Measurements from ENCODE around the gene PRXL2B. TPM values are rescaled to one million over a fixed set of nuclear protein-coding genes. Genes with fewer than 3 reads are reported as not detected.

The PRXL2B gene
- total RNA-seq, 2 experiments from 2014 or later: 5.2 to 10.4 TPM

DNA sequence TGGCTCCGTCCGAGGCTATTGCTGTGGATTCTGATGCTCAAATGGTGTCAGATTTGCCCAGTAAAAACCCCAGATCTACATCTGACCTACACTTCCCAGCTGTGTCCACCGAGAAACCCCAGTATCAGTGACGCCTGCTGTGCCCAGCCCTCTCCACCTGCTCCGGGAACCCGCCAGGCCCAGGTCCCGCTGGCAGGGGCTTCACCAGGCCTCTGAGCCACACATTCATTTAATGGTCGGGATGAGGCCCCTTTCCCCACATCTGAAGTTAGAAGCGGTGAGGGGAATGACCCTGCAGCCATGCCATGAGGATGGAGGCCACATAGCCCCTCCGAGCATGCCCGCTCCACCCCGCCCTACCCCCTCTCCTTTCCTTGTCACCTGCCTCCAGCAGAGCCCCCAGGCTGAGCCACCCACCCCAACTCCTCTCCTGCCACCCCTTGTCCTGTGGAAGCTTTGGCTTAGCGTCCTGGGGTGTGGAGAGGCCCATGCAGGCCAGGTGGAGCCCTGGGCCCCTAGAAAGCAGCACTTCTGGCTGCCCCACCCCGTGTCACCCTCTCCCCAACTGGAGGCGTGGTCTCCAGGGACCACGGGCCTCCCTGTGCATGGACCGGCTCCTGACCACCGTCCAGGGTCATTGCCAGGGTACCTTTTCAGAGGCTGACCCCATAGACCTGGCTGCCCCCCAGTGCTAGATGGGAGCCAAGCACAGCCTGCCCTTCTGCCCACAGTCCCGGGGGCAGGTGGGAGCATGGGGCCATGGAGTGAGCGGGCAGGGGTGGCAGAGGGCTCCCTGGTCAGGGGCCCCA, 22.4 kb upstream of the PRXL2B start:
- Histone ChIP-seq H2AFZ (ENCODE audit: low read length) (no peak overlapping the region), H3K4me1 (ENCODE audit: insufficient read depth, low read length, poor library complexity, severe bottlenecking) (no peaks in the 10 kb centered on the region), H3K4me3 (ENCODE audit: low read depth, low read length, poor library complexity, severe bottlenecking) (no peak overlapping the region), H3K27ac (ENCODE audit: low read depth, low read length, poor library complexity, severe bottlenecking) (no peak overlapping the region), H3K4me2 (ENCODE audit: low read length) (no peak overlapping the region), H3K79me2 (ENCODE audit: insufficient read depth, low read depth, low read length) (no peaks in the 10 kb centered on the region), H3K36me3 (ENCODE audit: insufficient read depth, low read length) (no peaks in the 10 kb centered on the region), H3K9me3 (ENCODE audit: low read length) (no peaks in the 10 kb centered on the region), H4K20me1 (ENCODE audit: insufficient read depth, low read length) (no peaks in the 10 kb centered on the region), H3K9me2 (ENCODE audit: insufficient read depth, low read length) (no peaks in the 10 kb centered on the region)
- no TSS peak for BruUV-seq (replicated peaks)
- intact Hi-C loops (cut with micrococcal nuclease; ENCODE audit: unreplicated experiment): no loop called here
- TF ChIP-seq EZH2phosphoT487 (IDR thresholded peaks at IDR 0.05; ENCODE audit: borderline replicate concordance, low read depth, low read length): no peak
- TF ChIP-seq, protein P1, sequence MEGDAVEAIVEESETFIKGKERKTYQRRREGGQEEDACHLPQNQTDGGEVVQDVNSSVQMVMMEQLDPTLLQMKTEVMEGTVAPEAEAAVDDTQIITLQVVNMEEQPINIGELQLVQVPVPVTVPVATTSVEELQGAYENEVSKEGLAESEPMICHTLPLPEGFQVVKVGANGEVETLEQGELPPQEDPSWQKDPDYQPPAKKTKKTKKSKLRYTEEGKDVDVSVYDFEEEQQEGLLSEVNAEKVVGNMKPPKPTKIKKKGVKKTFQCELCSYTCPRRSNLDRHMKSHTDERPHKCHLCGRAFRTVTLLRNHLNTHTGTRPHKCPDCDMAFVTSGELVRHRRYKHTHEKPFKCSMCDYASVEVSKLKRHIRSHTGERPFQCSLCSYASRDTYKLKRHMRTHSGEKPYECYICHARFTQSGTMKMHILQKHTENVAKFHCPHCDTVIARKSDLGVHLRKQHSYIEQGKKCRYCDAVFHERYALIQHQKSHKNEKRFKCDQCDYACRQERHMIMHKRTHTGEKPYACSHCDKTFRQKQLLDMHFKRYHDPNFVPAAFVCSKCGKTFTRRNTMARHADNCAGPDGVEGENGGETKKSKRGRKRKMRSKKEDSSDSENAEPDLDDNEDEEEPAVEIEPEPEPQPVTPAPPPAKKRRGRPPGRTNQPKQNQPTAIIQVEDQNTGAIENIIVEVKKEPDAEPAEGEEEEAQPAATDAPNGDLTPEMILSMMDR (conservative IDR thresholded peaks at IDR 0.05; ENCODE audit: low read length): no peak
- CTCF ChIA-PET (ENCODE audit: unreplicated experiment): no interaction called here
- POLR2A ChIA-PET: interaction anchor here (0.8 kb wide), 1 partner anchor 162 kb away, joined by 6 read pairs; no protein-coding TSS in a partner anchor
- DNase-seq (ENCODE audit: low spot score): no peak

DNA sequence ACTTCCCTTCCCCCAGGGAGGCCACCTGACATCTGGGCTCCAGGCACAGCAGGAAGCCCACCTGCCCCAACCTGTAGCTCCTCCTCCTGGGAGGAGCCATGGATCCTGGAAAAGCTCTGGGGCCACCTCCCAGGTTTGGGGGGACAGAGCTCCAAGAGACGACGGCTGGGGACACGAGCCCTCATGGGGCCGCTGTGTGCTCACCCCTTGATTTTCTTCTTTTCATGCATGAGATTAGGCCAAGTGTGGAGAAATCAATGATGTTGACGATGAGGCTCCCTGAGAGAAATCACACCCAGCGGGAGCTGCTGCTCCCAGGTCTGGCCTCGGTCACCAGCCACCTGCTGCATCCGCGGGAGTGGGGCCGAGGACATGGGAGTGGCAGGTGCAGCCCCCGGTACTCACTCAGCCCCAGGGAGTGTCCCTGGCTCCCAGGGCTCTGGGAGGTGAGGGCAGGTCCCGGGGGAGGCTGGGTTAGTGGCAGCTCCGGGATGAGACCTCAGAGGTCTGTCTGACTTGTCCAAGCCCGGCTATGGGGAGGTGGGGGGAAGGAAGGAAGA, 21.7 kb upstream of the PRXL2B start:
- no peak for TF ChIP-seq EZH2phosphoT487 (IDR thresholded peaks at IDR 0.05; ENCODE audit: borderline replicate concordance, low read depth, low read length)
- TF ChIP-seq, protein P1 (conservative IDR thresholded peaks at IDR 0.05; ENCODE audit: low read length): no peak
- H2AFZ ChIP-seq (ENCODE audit: low read length): no peak overlapping the region
- DNase-seq (ENCODE audit: low spot score): no peak
- no peaks in the 10 kb centered on the region for H4K20me1 ChIP-seq (ENCODE audit: insufficient read depth, low read length)
- H3K79me2 ChIP-seq (ENCODE audit: insufficient read depth, low read depth, low read length): no peaks in the 10 kb centered on the region
- intact Hi-C loops (cut with micrococcal nuclease; ENCODE audit: unreplicated experiment): no loop called here
- no peaks in the 10 kb centered on the region for H3K9me2 ChIP-seq (ENCODE audit: insufficient read depth, low read length)
- BruUV-seq (replicated peaks): no TSS peak
- no peak overlapping the region for H3K27ac ChIP-seq (ENCODE audit: low read depth, low read length, poor library complexity, severe bottlenecking)
- H3K4me2 ChIP-seq (ENCODE audit: low read length): no peak overlapping the region
- no peaks in the 10 kb centered on the region for H3K4me1 ChIP-seq (ENCODE audit: insufficient read depth, low read length, poor library complexity, severe bottlenecking)
- H3K4me3 ChIP-seq (ENCODE audit: low read depth, low read length, poor library complexity, severe bottlenecking): no peak overlapping the region
- CTCF ChIA-PET (ENCODE audit: unreplicated experiment): no interaction called here
- no peaks in the 10 kb centered on the region for H3K9me3 ChIP-seq (ENCODE audit: low read length)
- POLR2A ChIA-PET: interaction anchor here (0.8 kb wide), 1 partner anchor 163 kb away, joined by 6 read pairs; no protein-coding TSS in a partner anchor
- no peaks in the 10 kb centered on the region for H3K36me3 ChIP-seq (ENCODE audit: insufficient read depth, low read length)

Data from OCI-LY7 (cell line).